ENCODE results near the gene SLFN12L.
"Not testable (repeated sequence)": the region's sequence is repeated elsewhere in the genome, so short reads cannot be mapped to it uniquely, and the experiment has no call there.

SLFN12L gene

DNA sequence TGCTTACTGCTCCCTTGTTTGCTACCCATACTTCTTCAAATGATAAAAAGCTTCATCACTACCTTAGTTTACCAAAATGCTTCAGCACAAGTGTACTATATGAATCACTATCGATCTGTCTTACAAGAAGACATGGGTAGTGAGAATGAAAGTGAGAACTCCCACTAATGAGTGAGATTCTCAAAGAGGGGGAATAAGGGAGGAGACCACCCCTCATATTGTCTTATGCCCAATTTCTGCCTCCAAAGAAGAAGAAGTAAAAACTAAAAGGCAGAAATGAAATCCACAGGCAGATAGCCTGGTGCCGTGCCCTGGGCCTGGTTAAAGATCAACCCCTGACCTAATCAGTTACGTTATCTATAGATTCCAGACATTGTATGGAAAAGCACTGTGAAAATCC, 29.8 kb downstream of the SLFN12L start:
- in situ Hi-C loops (cut with HindIII; ENCODE audit: low sequenced_read_pairs): loop anchor here (25.0 kb wide), 1 partner anchor 320 kb away; the partner anchor contains the start of gene SLC35G3

- in situ Hi-C loops (cut with HindIII; ENCODE audit: low sequenced_read_pairs): no loop called here
These were observed 37.9 kb downstream of the SLFN12L start for GRCh38 chr17:35499548-35499947.

DNA sequence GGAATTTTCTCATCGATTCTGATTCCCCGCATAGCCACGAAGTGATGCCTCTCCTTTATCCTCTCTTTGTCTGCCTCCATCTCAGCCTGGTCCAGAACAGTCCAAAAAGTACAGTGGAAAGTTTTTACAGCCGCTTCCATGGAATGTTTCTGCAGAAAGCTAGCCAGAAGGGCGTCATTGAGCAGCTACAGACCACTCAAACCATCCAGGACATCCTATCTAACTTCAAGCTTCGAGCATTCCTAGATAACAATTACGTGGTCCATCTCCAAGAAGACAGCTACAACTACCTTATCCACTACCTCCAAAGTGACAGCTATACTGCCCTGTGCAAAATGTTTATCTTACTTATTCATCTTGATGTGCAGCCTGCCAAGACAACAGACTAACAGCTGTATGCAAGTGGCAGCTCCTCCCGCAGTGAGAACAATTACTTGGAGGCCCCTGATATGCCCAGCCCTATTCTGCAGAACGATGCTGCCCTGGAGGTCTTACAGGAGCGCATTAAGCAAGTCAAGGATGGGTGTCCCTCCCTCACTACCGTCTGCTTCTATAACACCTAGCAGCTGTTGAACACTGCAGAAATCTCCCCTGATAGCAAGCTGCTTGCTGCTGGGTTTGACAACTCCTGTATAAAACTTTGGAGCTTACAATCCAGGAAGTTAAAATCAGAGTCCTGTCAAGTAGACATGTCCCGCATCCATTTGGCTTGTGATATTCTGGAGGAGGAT, 38.9 kb downstream of the SLFN12L start:
- in situ Hi-C loops (cut with HindIII; ENCODE audit: low sequenced_read_pairs): no loop called here

GRCh38 chr17:35496451-35497290, 40.8 kb downstream of the SLFN12L start:
- in situ Hi-C loops (cut with HindIII; ENCODE audit: low sequenced_read_pairs): no loop called here

DNA sequence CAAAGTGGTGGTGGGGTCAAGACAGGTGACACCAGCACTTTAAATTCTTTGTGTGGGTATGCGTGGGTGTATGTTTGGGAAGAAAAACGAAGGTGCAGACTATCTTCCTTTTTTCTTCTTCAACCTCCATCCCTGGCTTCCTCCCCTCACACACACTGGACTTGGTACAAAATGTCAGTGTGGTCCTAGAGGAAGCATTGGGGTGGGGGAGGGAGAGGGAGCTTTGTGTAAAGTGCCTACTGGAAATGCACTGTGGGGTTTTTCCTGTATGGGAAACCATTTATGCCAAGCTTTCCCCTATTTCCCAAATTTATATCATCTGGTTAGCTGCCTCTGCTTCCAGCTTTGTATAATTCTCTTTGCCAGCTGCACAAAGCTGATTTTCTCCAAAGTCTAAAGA, 44.4 kb downstream of the SLFN12L start:
- in situ Hi-C loops (cut with HindIII; ENCODE audit: low sequenced_read_pairs): no loop called here

DNA sequence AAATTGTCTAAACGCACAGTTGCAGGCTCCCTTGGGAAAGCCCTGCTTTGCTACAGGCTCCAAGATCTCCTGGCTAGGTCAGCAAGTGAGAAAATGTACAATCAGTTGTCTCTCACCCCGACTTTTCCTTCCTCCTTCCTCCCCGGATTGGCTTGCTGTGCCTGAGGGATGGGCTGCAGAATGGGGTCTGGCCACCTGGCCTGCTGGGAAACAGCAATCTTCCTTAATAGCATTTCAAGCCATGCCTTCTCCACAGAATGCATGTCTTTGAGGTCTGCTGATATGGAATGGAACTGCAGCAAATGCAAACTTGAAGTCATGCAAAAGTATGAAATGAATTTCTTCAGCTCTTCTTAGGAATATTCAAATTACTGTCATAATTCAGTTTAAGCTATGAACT, 46.1 kb downstream of the SLFN12L start:
- in situ Hi-C loops (cut with HindIII; ENCODE audit: low sequenced_read_pairs): no loop called here

GRCh38 chr17:35489944-35490343, 47.5 kb downstream of the SLFN12L start:
- in situ Hi-C loops (cut with HindIII; ENCODE audit: low sequenced_read_pairs): no loop called here

GRCh38 chr17:35488991-35489390, 48.5 kb downstream of the SLFN12L start:
- in situ Hi-C loops (cut with HindIII; ENCODE audit: low sequenced_read_pairs): no loop called here

- in situ Hi-C loops (cut with HindIII; ENCODE audit: low sequenced_read_pairs): no loop called here
These were observed 50.4 kb downstream of the SLFN12L start for GRCh38 chr17:35486920-35487732.

DNA sequence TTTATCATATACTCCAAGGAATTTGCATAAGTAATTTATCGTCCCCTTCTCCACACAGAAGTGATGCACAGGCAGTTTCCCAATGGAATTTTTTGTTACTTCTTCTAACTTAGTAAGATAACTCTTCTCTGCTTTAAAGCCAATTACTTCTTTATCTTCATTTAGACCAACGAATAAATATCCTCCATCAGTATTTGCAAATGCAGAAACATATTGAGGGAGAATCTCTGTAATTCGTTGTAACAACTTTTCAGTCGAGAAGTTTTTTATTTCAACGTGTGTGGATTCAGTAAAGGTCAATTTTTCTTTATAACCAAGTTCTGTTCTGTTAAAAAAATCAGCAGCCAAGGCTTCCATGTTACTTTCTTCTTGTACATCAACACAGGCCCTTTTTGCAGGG, 58.2 kb downstream of the SLFN12L start:
- in situ Hi-C loops (cut with HindIII; ENCODE audit: low sequenced_read_pairs): no loop called here

- in situ Hi-C loops (cut with HindIII; ENCODE audit: low sequenced_read_pairs): no loop called here
These were observed 60.2 kb downstream of the SLFN12L start for GRCh38 chr17:35477248-35477647.

GRCh38 chr17:35476283-35476820, 61.1 kb downstream of the SLFN12L start:
- in situ Hi-C loops (cut with HindIII; ENCODE audit: low sequenced_read_pairs): no loop called here

- in situ Hi-C loops (cut with HindIII; ENCODE audit: low sequenced_read_pairs): no loop called here
These were observed 69.0 kb downstream of the SLFN12L start for GRCh38 chr17:35468475-35468874.

GRCh38 chr17:35467824-35468223, 69.7 kb downstream of the SLFN12L start:
- in situ Hi-C loops (cut with HindIII; ENCODE audit: low sequenced_read_pairs): no loop called here

DNA sequence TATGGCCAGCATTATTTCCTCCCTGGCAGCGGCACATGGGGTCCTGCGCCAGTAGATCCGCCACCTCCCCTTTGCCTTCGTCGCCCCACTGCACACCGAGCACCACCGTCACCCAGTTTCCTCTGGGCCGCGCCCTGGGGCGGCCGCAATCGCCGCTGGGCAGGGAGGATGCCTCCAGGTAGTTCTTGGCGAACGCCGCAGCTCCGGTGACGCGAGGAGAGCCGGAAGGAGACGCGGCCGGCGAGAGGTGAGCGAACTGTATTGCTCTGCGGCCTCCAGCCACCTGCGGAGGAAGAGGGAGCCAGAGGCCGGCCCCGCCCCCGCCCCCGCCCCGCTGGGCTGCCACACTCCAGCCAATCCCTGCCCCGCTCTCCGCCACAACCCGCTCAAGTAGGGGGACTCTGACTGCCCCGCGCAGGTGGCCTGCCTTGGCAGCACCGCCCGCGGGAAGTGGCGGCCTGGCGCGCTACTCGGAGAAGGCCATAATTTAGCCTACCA, 77.1 kb downstream of the SLFN12L start:
- in situ Hi-C loops (cut with HindIII; ENCODE audit: low sequenced_read_pairs): no loop called here

GRCh38 chr17:35454035-35454434, 83.4 kb downstream of the SLFN12L start:
- in situ Hi-C loops (cut with HindIII; ENCODE audit: low sequenced_read_pairs): not testable (repeated sequence)

GRCh38 chr17:35453171-35453570, 84.3 kb downstream of the SLFN12L start:
- in situ Hi-C loops (cut with HindIII; ENCODE audit: low sequenced_read_pairs): no loop called here

DNA sequence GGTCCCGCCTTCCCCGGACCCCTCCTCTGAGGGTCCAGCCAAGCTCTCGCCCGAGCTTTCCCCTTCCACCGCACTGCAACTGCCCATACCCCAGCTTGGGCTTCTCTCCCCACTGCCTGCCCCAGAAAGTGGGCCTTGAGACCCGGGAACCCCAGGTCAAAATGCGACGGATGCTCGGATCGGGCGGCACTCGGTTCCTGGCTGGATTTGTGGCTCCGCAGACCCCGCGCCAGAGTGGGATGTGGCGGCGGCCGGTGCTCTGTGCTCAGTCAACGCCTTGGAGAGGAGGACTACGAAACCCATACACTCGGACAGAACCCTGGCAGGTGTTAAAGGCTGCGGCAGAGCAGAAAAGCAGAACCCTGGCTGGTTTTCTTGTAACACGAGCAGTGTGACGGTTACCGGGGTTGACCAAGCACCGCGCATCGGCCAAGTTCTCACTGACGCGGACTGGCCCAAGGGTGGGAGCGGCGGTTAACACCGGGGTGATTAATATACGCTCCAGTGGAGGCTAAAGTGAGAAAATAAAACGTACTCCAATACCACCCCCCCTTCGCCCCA, 88.0 kb downstream of the SLFN12L start:
- in situ Hi-C loops (cut with HindIII; ENCODE audit: low sequenced_read_pairs): loop anchor here (5.0 kb wide), 1 partner anchor 137 kb away; no protein-coding TSS in a partner anchor

DNA sequence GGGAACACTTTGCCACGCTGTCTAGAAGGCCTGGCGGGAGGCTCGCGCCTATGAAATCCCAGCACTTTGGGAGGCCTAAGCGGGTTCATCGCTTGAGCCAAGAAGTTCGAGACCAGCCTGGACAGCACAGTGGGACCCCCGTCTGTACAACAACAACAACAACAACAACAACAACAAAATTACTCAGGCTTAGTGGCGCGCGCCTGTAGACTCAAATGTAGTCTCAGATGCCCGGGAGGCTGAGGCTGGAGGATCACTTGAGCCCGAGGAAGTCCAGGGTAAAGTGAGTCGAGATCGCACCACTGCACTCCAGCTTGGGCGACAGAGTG, 88.6 kb downstream of the SLFN12L start:
- in situ Hi-C loops (cut with HindIII; ENCODE audit: low sequenced_read_pairs): loop anchor here (5.0 kb wide), 1 partner anchor 137 kb away; no protein-coding TSS in a partner anchor

GRCh38 chr17:35448214-35448898, 89.1 kb downstream of the SLFN12L start, which contains the start of gene SLFN13:
Gene SLFN13, minus strand, starts transcription at chr17:35448766. Its CDS starts 3,086 bp downstream, at chr17:35445680.
- in situ Hi-C loops (cut with HindIII; ENCODE audit: low sequenced_read_pairs): loop anchor here (5.0 kb wide), 1 partner anchor 136 kb away; no protein-coding TSS in a partner anchor

All from endothelial cell of hepatic sinusoid (primary cell).